HCT116 (cell line): ENCODE data around the gene ACOT11. TPM values are rescaled to one million over a fixed set of nuclear protein-coding genes. Genes with fewer than 3 reads are reported as not detected.

ENCODE experiments used
- ATAC-seq: fragments of 200-7000 bp; cut with Tn5 transposase; 2 replicates; pipeline ENCODE4 v1.9.1; 2020; ENCODE audit warnings: mild to moderate bottlenecking, moderate library complexity
- BruUV-seq: library from RNA; stranded (reverse); fragments of 400-500 nt; replicated peaks from 2 replicates; lab custom pipeline; 2021; lab: Mats Ljungman, UMichigan
- CTCF ChIA-PET: fragments of 300-600 bp; sonication (Branson Sonifier 250); formaldehyde crosslinking; loops from one replicate; lab custom pipeline; 2021; ENCODE audit warnings: antibody characterized with exemption; lab: Charles Lee
- POLR2A ChIA-PET: fragments of 300-600, 350-600 bp; sonication (Branson Sonifier 250); formaldehyde crosslinking; loops from one replicate; lab custom pipeline; 2021; ENCODE audit warnings: antibody characterized with exemption; lab: Charles Lee
- RAD21 ChIA-PET, 2 experiments: fragments of 300-600 bp; sonication (Branson Sonifier 250); formaldehyde crosslinking; loops; one replicate each; lab custom pipeline; 2023; ENCODE audit warnings: low total read pairs in 2 of 2; ENCODE audit not compliant: uncharacterized antibody in 2 of 2, unreplicated experiment in 2 of 2, low non-redundant PET in 1 of 2; lab: Charles Lee
- DNase-seq: peaks from one replicate; pipeline ENCODE4 v3.0.0-alpha.2; 2010; ENCODE audit warnings: low read depth, low spot score
- H2AFZ ChIP-seq: fragments of 200-600 bp; shearing (Covaris generic), sonication (generic); 2 replicates; pipeline ENCODE4 v1.6.1; 2017; ENCODE audit warnings: low read depth, mixed run types, mixed read lengths, antibody characterized with exemption, low read length; ENCODE audit not compliant: poor library complexity, severe bottlenecking
- H3K27ac ChIP-seq: 2 replicates; pipeline ENCODE4 v1.5.1; 2012; ENCODE audit warnings: low read depth, low read length
- H3K27me3 ChIP-seq: fragments of 200-600 bp; sonication (generic); 2 replicates; pipeline ENCODE4 v1.6.1; 2016; ENCODE audit warnings: mixed run types, low read length, mixed read lengths; ENCODE audit not compliant: insufficient read depth
- H3K36me3 ChIP-seq, 2 experiments: fragments of 200-500 bp in 1 of 2; fragments of 200-600 bp in 1 of 2; sonication (Bioruptor generic) in 1 of 2; sonication (generic) in 1 of 2; 2 replicates each; pipeline versions ENCODE4 v1.5.1 to v1.6.1; 2014 to 2016; ENCODE audit warnings: low read length in 2 of 2, inconsistent platforms in 1 of 2, mixed read lengths in 1 of 2, mixed run types in 1 of 2; ENCODE audit not compliant: insufficient read depth in 2 of 2, control insufficient read depth in 1 of 2
- H3K4me1 ChIP-seq, 2 experiments: fragments of 200-600 bp in 1 of 2; sonication (generic) in 1 of 2; 2 replicates each; pipeline versions ENCODE4 v1.5.1 to v1.6.1; 2012 to 2017; ENCODE audit warnings: low read length in 2 of 2, inconsistent platforms in 1 of 2, mild to moderate bottlenecking in 1 of 2, mixed read lengths in 1 of 2, mixed run types in 1 of 2, moderate library complexity in 1 of 2; ENCODE audit not compliant: insufficient read depth in 2 of 2, control insufficient read depth in 1 of 2
- H3K4me2 ChIP-seq: fragments of 200-600 bp; sonication (generic); 2 replicates; pipeline ENCODE4 v1.6.1; 2017; ENCODE audit warnings: mixed run types, low read length, mixed read lengths
- H3K4me3 ChIP-seq, 2 experiments: fragments of 200-600 bp in 1 of 2; sonication (generic) in 1 of 2; replicated peaks in 1 of 2; 2 replicates each; pipeline ENCODE4 v1.5.1; 2011 to 2016; ENCODE audit warnings: low read length in 2 of 2, control low read depth in 1 of 2, low read depth in 1 of 2, mild to moderate bottlenecking in 1 of 2, mixed read lengths in 1 of 2, mixed run types in 1 of 2
- H3K79me2 ChIP-seq: fragments of 200-600 bp; sonication (generic); 2 replicates; pipeline ENCODE4 v1.6.1; 2017; ENCODE audit warnings: mild to moderate bottlenecking, mixed run types, low read length, moderate library complexity, mixed read lengths; ENCODE audit not compliant: insufficient read depth
- H3K9ac ChIP-seq: fragments of 200-600 bp; sonication (generic); 2 replicates; pipeline ENCODE4 v1.6.1; 2016; ENCODE audit warnings: low read length, mixed read lengths
- H3K9me2 ChIP-seq: fragments of 200-600 bp; sonication (generic), shearing (Covaris generic); 2 replicates; pipeline ENCODE4 v1.6.1; 2017; ENCODE audit warnings: mixed run types, mild to moderate bottlenecking, moderate library complexity; ENCODE audit not compliant: insufficient read depth
- H3K9me3 ChIP-seq, 2 experiments: fragments of 200-500 bp in 1 of 2; fragments of 200-600 bp in 1 of 2; sonication (Bioruptor generic) in 1 of 2; sonication (generic) in 1 of 2; 2 replicates each; pipeline ENCODE4 v1.6.1; 2014 to 2017; ENCODE audit warnings: low read length in 2 of 2, mixed read lengths in 2 of 2, inconsistent platforms in 1 of 2, low read depth in 1 of 2, mild to moderate bottlenecking in 1 of 2, mixed run types in 1 of 2, moderate library complexity in 1 of 2; ENCODE audit not compliant: control insufficient read depth in 1 of 2, insufficient read depth in 1 of 2
- H4K20me1 ChIP-seq: fragments of 200-600 bp; sonication (generic), shearing (Covaris generic); 2 replicates; pipeline ENCODE4 v1.6.1; 2017; ENCODE audit warnings: mixed run types, mild to moderate bottlenecking, moderate library complexity; ENCODE audit not compliant: insufficient read depth
- ATF3 ChIP-seq: IDR thresholded peaks from 2 replicates; pipeline ENCODE4 v1.6.1; 2012
- CBX3 ChIP-seq: IDR thresholded peaks from 2 replicates; pipeline ENCODE4 v1.6.1; 2012; ENCODE audit warnings: low read depth
- MAX ChIP-seq: IDR thresholded peaks from 2 replicates; pipeline ENCODE4 v1.6.1; 2012
- POLR2A ChIP-seq: IDR thresholded peaks from 2 replicates; pipeline ENCODE4 v1.7.0; 2011; ENCODE audit warnings: borderline replicate concordance; ENCODE audit not compliant: insufficient read depth, insufficient read length; ENCODE audit errors: extremely low read depth
- POLR2AphosphoS5 ChIP-seq: IDR thresholded peaks from 2 replicates; pipeline ENCODE4 v1.6.1; 2011; ENCODE audit warnings: mild to moderate bottlenecking, low read depth, low read length, moderate library complexity
- SRF ChIP-seq: IDR thresholded peaks from 2 replicates; pipeline ENCODE4 v1.6.1; 2012; ENCODE audit warnings: low read depth
- TCF7L2 ChIP-seq: IDR thresholded peaks from 2 replicates; pipeline ENCODE4 v1.7.0; 2011; ENCODE audit warnings: borderline replicate concordance, inconsistent platforms; ENCODE audit not compliant: insufficient read depth, insufficient read length; ENCODE audit errors: extremely low read depth
- intact Hi-C: fragments of 100-400 bp; cut with micrococcal nuclease; formaldehyde crosslinking; loops from 2 replicates; pipeline ENCODE4 v1.10.0; 2022
- total RNA-seq: library from RNA; stranded (reverse); gene quantifications from one replicate; pipeline ENCODE4 v1.2.1, GENCODE V29; 2021; ENCODE audit not compliant: unreplicated experiment

Gene ACOT11
- total RNA-seq, 1 experiment from 2014 or later = 31.1 TPM

GRCh38 chr1:54614563-54614962 lies 66.5 kb downstream of the ACOT11 start:
- Histone ChIP-seq H4K20me1 (no peaks in the 10 kb centered on the region), H3K27ac (no peak overlapping the region), H3K79me2 (no peaks in the 10 kb centered on the region), H3K4me2 (no peak overlapping the region), H3K27me3 (no peaks in the 10 kb centered on the region), H3K9me2 (no peaks in the 10 kb centered on the region), H3K9ac (no peak overlapping the region), H2AFZ (no peak overlapping the region), H3K4me3 (no peak overlapping the region), H3K4me1 (peaks cover 0 to 7% of the 10 kb centered on the region in 2 experiments; a peak in 2 of 4 replicates), H3K9me3 (no peaks in the 10 kb centered on the region), H3K36me3 (no peaks in the 10 kb centered on the region)
- ChIA-PET CTCF (no interaction called here), RAD21 (no interaction called here), POLR2A (no interaction called here)
- TF ChIP-seq POLR2AphosphoS5 (no peak), CBX3 (no peak), MAX (no peak), TCF7L2 (no peak), SRF (no peak), ATF3 (no peak)
- no TSS peak for BruUV-seq
- intact Hi-C loops = no loop called here
- no peak for ATAC-seq
- DNase-seq = no peak

GRCh38 chr1:54615531-54616279 lies 67.7 kb downstream of the ACOT11 start:
- no peaks in the 10 kb centered on the region for H3K36me3 ChIP-seq
- TF ChIP-seq CBX3 = no peak
- no peak for TF ChIP-seq MAX
- no peak for TF ChIP-seq ATF3
- no peak for TF ChIP-seq POLR2A
- TF ChIP-seq, all 23 proteins: peak for 0
- no peak overlapping the region for H2AFZ ChIP-seq
- H4K20me1 ChIP-seq = no peaks in the 10 kb centered on the region
- ChIA-PET RAD21 (no interaction called here), POLR2A (no interaction called here), CTCF (no interaction called here)
- ATAC-seq (no peak), DNase-seq (no peak)
- H3K27me3 ChIP-seq = no peaks in the 10 kb centered on the region
- no peak overlapping the region for H3K27ac ChIP-seq
- H3K9me2 ChIP-seq = no peaks in the 10 kb centered on the region
- H3K9ac ChIP-seq = no peak overlapping the region
- intact Hi-C loops = no loop called here
- no peak overlapping the region for H3K4me3 ChIP-seq
- H3K9me3 ChIP-seq = no peaks in the 10 kb centered on the region
- BruUV-seq = no TSS peak
- H3K4me1 ChIP-seq = peaks cover 0 to 7% of the 10 kb centered on the region in 2 experiments; a peak in 2 of 4 replicates
- H3K4me2 ChIP-seq = no peak overlapping the region
- H3K79me2 ChIP-seq = no peaks in the 10 kb centered on the region
